PC-3 (cell line): ENCODE results near the gene MRM2. TPM values are rescaled to one million over a fixed set of nuclear protein-coding genes. Genes with fewer than 3 reads are reported as not detected.

Experiments used
- ATAC-seq: fragments of 200-7000 bp; cut with Tn5 transposase; 2 replicates; pipeline ENCODE4 v1.9.1; 2020; ENCODE audit warnings: mild to moderate bottlenecking, moderate library complexity
- BruUV-seq: library from RNA; stranded (reverse); fragments of 400-500 nt; replicated peaks from 2 replicates; lab custom pipeline; 2021; lab: Mats Ljungman, UMichigan
- CTCF ChIA-PET: fragments of 300-600 bp; sonication (Branson Sonifier 250); formaldehyde crosslinking; loops from one replicate; lab custom pipeline; 2022; ENCODE audit warnings: antibody characterized with exemption; lab: Charles Lee
- POLR2A ChIA-PET: fragments of 300-600 bp; sonication (Branson Sonifier 250); formaldehyde crosslinking; loops from one replicate; lab custom pipeline; 2022; ENCODE audit warnings: antibody characterized with exemption; ENCODE audit not compliant: unreplicated experiment; lab: Charles Lee
- DNase-seq: peaks from one replicate; pipeline ENCODE4 v3.0.0-alpha.2; 2015
- H2AFZ ChIP-seq: fragments of 300-600 bp; sonication (generic); 2 replicates; pipeline ENCODE4 v1.6.0; 2016; ENCODE audit warnings: antibody characterized with exemption, low read length
- H3F3A ChIP-seq: fragments of 300-600 bp; sonication (generic); one replicate; pipeline ENCODE4 v1.6.0; 2017; ENCODE audit warnings: antibody characterized with exemption, low read length, control low read depth, mild to moderate bottlenecking; ENCODE audit not compliant: unreplicated experiment
- H3K27ac ChIP-seq: fragments of 300-600 bp; sonication (generic); 2 replicates; pipeline ENCODE4 v1.5.1; 2016; ENCODE audit warnings: mild to moderate bottlenecking, low read length
- H3K27me3 ChIP-seq: fragments of 300-600 bp; sonication (generic); 2 replicates; pipeline ENCODE4 v1.6.1; 2016; ENCODE audit warnings: low read length, mixed read lengths
- H3K36me3 ChIP-seq: fragments of 300-600 bp; sonication (generic); 2 replicates; pipeline ENCODE4 v1.6.1; 2016; ENCODE audit warnings: low read depth, mixed run types, low read length, mixed read lengths
- H3K4me1 ChIP-seq: fragments of 300-600 bp; sonication (generic); 2 replicates; pipeline ENCODE4 v1.5.1; 2016; ENCODE audit warnings: low read length; ENCODE audit not compliant: insufficient read depth
- H3K4me2 ChIP-seq: fragments of 300-600 bp; sonication (generic); 2 replicates; pipeline ENCODE4 v1.6.0; 2016; ENCODE audit warnings: low read length
- H3K4me3 ChIP-seq: fragments of 300-600 bp; sonication (generic); 2 replicates; pipeline ENCODE4 v1.5.1; 2016; ENCODE audit warnings: mild to moderate bottlenecking, low read length, mixed read lengths
- H3K79me2 ChIP-seq: fragments of 300-600 bp; sonication (generic); 2 replicates; pipeline ENCODE4 v1.6.1; 2017; ENCODE audit warnings: low read length, mixed read lengths
- H3K9ac ChIP-seq: fragments of 300-600 bp; sonication (generic); 2 replicates; pipeline ENCODE4 v1.6.0; 2016; ENCODE audit warnings: mild to moderate bottlenecking, low read length
- H3K9me2 ChIP-seq: fragments of 300-600 bp; sonication (generic); replicated peaks from 2 replicates; pipeline ENCODE4 v1.6.1; 2016; ENCODE audit warnings: mixed run types, low read length, mixed read lengths
- H3K9me3 ChIP-seq: fragments of 300-600 bp; sonication (generic); 2 replicates; pipeline ENCODE4 v1.6.1; 2016; ENCODE audit warnings: low read length, mixed read lengths
- H4K20me1 ChIP-seq: fragments of 300-600 bp; sonication (generic); 2 replicates; pipeline ENCODE4 v1.6.1; 2016; ENCODE audit warnings: low read length, mixed read lengths
- EZH2 ChIP-seq: fragments of 300-600 bp; sonication (generic); IDR thresholded peaks from one replicate; pipeline ENCODE4 v1.6.1; 2017; ENCODE audit warnings: antibody characterized with exemption, mild to moderate bottlenecking, low read length; ENCODE audit not compliant: unreplicated experiment
- EZH2phosphoT487 ChIP-seq: fragments of 300-600 bp; sonication (generic); IDR thresholded peaks from 2 replicates; pipeline ENCODE4 v1.6.1; 2018; ENCODE audit warnings: mild to moderate bottlenecking, antibody characterized with exemption, low read length, borderline replicate concordance
- intact Hi-C: fragments of 100-400 bp; cut with micrococcal nuclease; formaldehyde crosslinking; loops from 2 replicates; pipeline ENCODE4 v1.9.0; 2023
- total RNA-seq: library from RNA; depleted of rRNA; stranded (reverse); fragments of >200 nt; gene quantifications from 2 replicates; pipeline ENCODE4 v1.2.3, GENCODE V29; 2014
- TF ChIP-seq, protein P1 (sequence below): fragments of 300-600 bp; sonication (generic); conservative IDR thresholded peaks from 2 replicates; pipeline ENCODE4 v1.5.1; 2017; ENCODE audit warnings: antibody characterized with exemption, low read depth, mild to moderate bottlenecking, low read length

The MRM2 gene
- total RNA-seq, 1 experiment from 2014 or later, result 42.6 TPM

DNA sequence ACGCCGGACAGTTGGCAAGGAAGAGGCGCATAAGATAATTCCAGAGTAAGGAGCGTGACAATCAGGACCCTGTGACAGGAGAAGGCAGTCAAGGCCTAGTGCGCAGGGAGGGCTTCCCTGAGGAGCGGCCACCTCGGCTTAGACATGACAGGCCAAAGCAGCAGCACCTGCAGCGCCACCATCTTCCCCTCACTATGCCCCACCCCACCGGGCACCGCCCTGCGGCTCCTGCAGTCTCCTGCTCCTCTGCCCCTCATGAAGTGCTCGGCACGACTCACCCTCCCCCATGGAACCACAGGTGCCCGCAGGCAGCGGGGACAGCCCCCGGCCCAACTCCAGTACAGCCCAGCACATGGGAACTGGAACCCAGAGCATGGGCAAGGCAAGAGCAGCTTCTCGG is 21.1 kb downstream of the MRM2 start:
- H3K36me3 ChIP-seq, result peaks cover 33% of the 10 kb centered on the region
- no peaks in the 10 kb centered on the region for H3K9me2 ChIP-seq
- intact Hi-C loops, result no loop called here
- H3F3A ChIP-seq, result no peaks in the 10 kb centered on the region
- H3K27me3 ChIP-seq, result no peaks in the 10 kb centered on the region
- no peak overlapping the region for H3K9ac ChIP-seq
- BruUV-seq, result no TSS peak
- ChIA-PET CTCF (no interaction called here), POLR2A (no interaction called here)
- H3K4me3 ChIP-seq, result no peak overlapping the region
- peaks cover 22% of the 10 kb centered on the region for H3K4me1 ChIP-seq
- no peak overlapping the region for H3K4me2 ChIP-seq
- H3K9me3 ChIP-seq, result no peaks in the 10 kb centered on the region
- H3K79me2 ChIP-seq, result peaks cover 26% of the 10 kb centered on the region
- no peak for TF ChIP-seq EZH2phosphoT487
- no peak for TF ChIP-seq EZH2
- TF ChIP-seq, protein P1, sequence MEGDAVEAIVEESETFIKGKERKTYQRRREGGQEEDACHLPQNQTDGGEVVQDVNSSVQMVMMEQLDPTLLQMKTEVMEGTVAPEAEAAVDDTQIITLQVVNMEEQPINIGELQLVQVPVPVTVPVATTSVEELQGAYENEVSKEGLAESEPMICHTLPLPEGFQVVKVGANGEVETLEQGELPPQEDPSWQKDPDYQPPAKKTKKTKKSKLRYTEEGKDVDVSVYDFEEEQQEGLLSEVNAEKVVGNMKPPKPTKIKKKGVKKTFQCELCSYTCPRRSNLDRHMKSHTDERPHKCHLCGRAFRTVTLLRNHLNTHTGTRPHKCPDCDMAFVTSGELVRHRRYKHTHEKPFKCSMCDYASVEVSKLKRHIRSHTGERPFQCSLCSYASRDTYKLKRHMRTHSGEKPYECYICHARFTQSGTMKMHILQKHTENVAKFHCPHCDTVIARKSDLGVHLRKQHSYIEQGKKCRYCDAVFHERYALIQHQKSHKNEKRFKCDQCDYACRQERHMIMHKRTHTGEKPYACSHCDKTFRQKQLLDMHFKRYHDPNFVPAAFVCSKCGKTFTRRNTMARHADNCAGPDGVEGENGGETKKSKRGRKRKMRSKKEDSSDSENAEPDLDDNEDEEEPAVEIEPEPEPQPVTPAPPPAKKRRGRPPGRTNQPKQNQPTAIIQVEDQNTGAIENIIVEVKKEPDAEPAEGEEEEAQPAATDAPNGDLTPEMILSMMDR, result no peak
- ATAC-seq (no peak), DNase-seq (no peak)
- H2AFZ ChIP-seq, result no peak overlapping the region
- no peaks in the 10 kb centered on the region for H4K20me1 ChIP-seq
- no peak overlapping the region for H3K27ac ChIP-seq

DNA sequence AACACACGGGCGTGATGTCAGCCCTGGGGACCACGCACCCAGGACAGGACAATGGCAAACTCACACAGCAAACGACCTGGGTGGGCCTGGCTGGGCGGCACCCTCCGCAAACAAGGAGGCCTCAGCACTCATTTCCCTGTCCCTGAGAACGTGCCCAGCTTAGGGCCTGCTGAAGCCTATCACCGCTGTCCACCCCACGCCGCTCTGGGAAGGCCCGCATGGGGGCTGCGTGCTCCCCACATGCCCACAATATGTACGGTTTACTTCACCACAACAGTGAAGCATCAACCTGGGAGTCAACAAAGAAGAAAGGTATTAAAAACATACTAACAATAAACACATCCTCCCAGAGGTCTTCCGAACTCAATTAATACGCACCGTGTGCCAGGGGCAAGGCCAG is 21.5 kb downstream of the MRM2 start:
- BruUV-seq, result no TSS peak
- H3K4me3 ChIP-seq, result no peak overlapping the region
- no peaks in the 10 kb centered on the region for H3F3A ChIP-seq
- no peaks in the 10 kb centered on the region for H3K9me3 ChIP-seq
- no peak overlapping the region for H3K9ac ChIP-seq
- H3K4me1 ChIP-seq, result peaks cover 18% of the 10 kb centered on the region
- ChIA-PET CTCF (no interaction called here), POLR2A (no interaction called here)
- no peaks in the 10 kb centered on the region for H4K20me1 ChIP-seq
- H3K27ac ChIP-seq, result no peak overlapping the region
- no peak for DNase-seq
- no peaks in the 10 kb centered on the region for H3K27me3 ChIP-seq
- no peak overlapping the region for H3K4me2 ChIP-seq
- intact Hi-C loops, result no loop called here
- TF ChIP-seq EZH2 (no peak), EZH2phosphoT487 (no peak)
- TF ChIP-seq, protein P1, result no peak
- H3K9me2 ChIP-seq, result no peaks in the 10 kb centered on the region
- H3K79me2 ChIP-seq, result peaks cover 26% of the 10 kb centered on the region
- H3K36me3 ChIP-seq, result peaks cover 35% of the 10 kb centered on the region
- ATAC-seq, result no peak
- H2AFZ ChIP-seq, result no peak overlapping the region

DNA sequence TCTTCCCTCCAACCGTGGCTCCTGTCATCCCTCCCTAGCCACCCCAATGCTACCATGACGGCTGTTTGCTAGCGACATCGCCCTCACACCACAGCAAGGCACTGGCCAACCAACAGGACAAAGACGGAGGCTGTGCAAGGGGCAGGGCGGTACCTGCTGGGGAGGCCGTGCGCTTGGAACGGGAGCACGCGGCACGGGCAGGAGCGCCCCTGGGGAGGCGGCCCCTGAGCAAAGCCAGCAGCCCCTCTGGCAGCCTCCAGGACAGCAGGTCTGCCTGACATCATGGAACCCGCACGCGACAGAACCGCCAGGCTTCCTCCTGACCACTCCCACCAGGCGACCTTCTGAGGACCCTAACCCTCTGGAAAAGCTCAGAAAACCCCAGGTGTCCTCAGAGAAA is 22.0 kb downstream of the MRM2 start:
- Histone ChIP-seq H3K27me3 (no peaks in the 10 kb centered on the region), H3K4me2 (no peak overlapping the region), H3K4me3 (no peak overlapping the region), H3F3A (no peaks in the 10 kb centered on the region), H3K9me3 (no peaks in the 10 kb centered on the region), H3K4me1 (peaks cover 13% of the 10 kb centered on the region), H3K9me2 (no peaks in the 10 kb centered on the region), H3K9ac (no peak overlapping the region), H3K36me3 (peaks cover 37% of the 10 kb centered on the region), H3K79me2 (peaks cover 26% of the 10 kb centered on the region), H2AFZ (no peak overlapping the region), H3K27ac (no peak overlapping the region), H4K20me1 (no peaks in the 10 kb centered on the region)
- no peak for DNase-seq
- BruUV-seq, result no TSS peak
- ChIA-PET CTCF (no interaction called here), POLR2A (no interaction called here)
- TF ChIP-seq EZH2 (no peak), EZH2phosphoT487 (no peak)
- TF ChIP-seq, protein P1, result no peak
- intact Hi-C loops, result no loop called here
- ATAC-seq, result no peak
